Karpas-422 (cell line): ENCODE measurements around the gene SAFB2. TPM values are rescaled to one million over a fixed set of nuclear protein-coding genes. Genes with fewer than 3 reads are reported as not detected.

Experiments
- DNase-seq: peaks from one replicate; pipeline ENCODE4 v3.0.0-alpha.2; 2015
- H2AFZ ChIP-seq: fragments of 200-600 bp; sonication (generic); 2 replicates; pipeline ENCODE4 v1.6.1; 2014; ENCODE audit warnings: antibody characterized with exemption, low read length, mixed read lengths
- H3K27ac ChIP-seq: fragments of 200-600 bp; sonication (generic); 2 replicates; pipeline ENCODE4 v1.5.1; 2014; ENCODE audit warnings: mild to moderate bottlenecking, low read length, moderate library complexity
- H3K27me3 ChIP-seq: fragments of 200-600 bp; sonication (generic); 2 replicates; pipeline ENCODE4 v1.6.1; 2014; ENCODE audit warnings: low read length, mixed read lengths
- H3K36me3 ChIP-seq: fragments of 200-600 bp; sonication (generic); 2 replicates; pipeline ENCODE4 v1.6.1; 2014; ENCODE audit warnings: low read length, mixed read lengths; ENCODE audit not compliant: insufficient read depth
- H3K4me1 ChIP-seq: fragments of 200-600 bp; sonication (generic); 2 replicates; pipeline ENCODE4 v1.6.1; 2014; ENCODE audit warnings: mild to moderate bottlenecking, low read length, mixed read lengths
- H3K4me2 ChIP-seq: fragments of 200-600 bp; sonication (generic); 2 replicates; pipeline ENCODE4 v1.6.1; 2014; ENCODE audit warnings: low read length, low read depth, mild to moderate bottlenecking; ENCODE audit not compliant: poor library complexity, severe bottlenecking
- H3K4me3 ChIP-seq: fragments of 200-600 bp; sonication (generic); 2 replicates; pipeline ENCODE4 v1.5.1; 2014; ENCODE audit warnings: mild to moderate bottlenecking, antibody characterized with exemption, low read length, mixed read lengths
- H3K79me2 ChIP-seq: fragments of 200-600 bp; sonication (generic); 2 replicates; pipeline ENCODE4 v1.6.1; 2014; ENCODE audit warnings: mild to moderate bottlenecking, low read length, mixed read lengths
- H3K9ac ChIP-seq: fragments of 200-600 bp; sonication (generic); 2 replicates; pipeline ENCODE4 v1.6.0; 2014; ENCODE audit warnings: low read length
- H3K9me2 ChIP-seq: fragments of 200-600 bp; sonication (generic), shearing (Covaris generic); replicated peaks from 2 replicates; pipeline ENCODE4 v1.6.0; 2014; ENCODE audit warnings: mild to moderate bottlenecking, low read length, moderate library complexity; ENCODE audit not compliant: insufficient read depth
- H3K9me3 ChIP-seq: fragments of 300-700, 200-600 bp; sonication (generic); 2 replicates; pipeline ENCODE4 v1.6.1; 2014; ENCODE audit warnings: low read length, mixed read lengths
- H4K20me1 ChIP-seq: fragments of 200-600 bp; sonication (generic); 2 replicates; pipeline ENCODE4 v1.6.1; 2014; ENCODE audit warnings: mild to moderate bottlenecking, antibody characterized with exemption, low read length, low read depth; ENCODE audit not compliant: insufficient read depth
- total RNA-seq: library from RNA; depleted of rRNA; stranded (reverse); fragments of >200 nt; shearing (Covaris generic); gene quantifications from 2 replicates; pipeline ENCODE4 v1.2.3, GENCODE V29; 2014; ENCODE audit warnings: low replicate concordance

The SAFB2 gene
- total RNA-seq, 1 experiment from 2014 or later: 40.3 TPM

DNA sequence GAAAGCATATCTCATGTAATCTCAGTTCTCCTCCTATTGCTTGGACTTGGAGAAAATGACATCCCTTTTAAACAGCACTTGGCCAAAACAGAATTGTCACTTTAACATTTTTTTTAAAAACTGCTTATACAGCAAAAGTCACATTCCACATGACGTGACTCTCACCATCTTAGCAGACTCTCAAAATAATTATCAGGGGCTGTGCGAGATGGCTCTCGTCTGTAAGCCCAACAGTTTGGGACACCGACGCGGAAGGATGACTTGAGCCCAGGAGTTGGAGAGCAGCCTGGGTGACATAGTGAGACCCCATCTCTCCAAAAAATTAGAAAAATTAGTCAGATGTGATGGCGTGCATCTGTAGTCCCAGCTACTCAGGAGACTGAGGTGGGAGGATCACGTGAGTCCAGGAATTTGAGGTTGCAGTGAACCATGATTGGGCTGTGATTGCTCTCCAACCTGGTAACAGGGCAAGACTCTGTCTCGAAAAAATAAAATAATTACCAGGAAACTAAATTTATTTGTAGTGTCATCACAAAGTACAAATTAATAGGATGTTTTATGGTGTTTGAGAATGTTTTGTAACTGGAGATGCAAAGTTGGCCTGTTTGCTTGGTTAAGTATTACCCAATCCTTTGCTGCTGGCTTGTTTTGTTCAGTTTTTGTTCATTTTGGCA lies 9.1 kb upstream of the SAFB2 start:
- no peak overlapping the region for H3K4me3 ChIP-seq
- peaks cover 98% of the 10 kb centered on the region for H3K79me2 ChIP-seq
- H3K4me2 ChIP-seq: no peak overlapping the region
- no peaks in the 10 kb centered on the region for H3K9me3 ChIP-seq
- no peaks in the 10 kb centered on the region for H3K27me3 ChIP-seq
- peaks cover 67% of the 10 kb centered on the region for H3K36me3 ChIP-seq
- H3K9me2 ChIP-seq: no peaks in the 10 kb centered on the region
- no peak overlapping the region for H3K27ac ChIP-seq
- H4K20me1 ChIP-seq: peaks cover 89% of the 10 kb centered on the region
- no peak overlapping the region for H3K9ac ChIP-seq
- peaks cover 31% of the 10 kb centered on the region for H3K4me1 ChIP-seq
- no peak for DNase-seq
- no peak overlapping the region for H2AFZ ChIP-seq

DNA sequence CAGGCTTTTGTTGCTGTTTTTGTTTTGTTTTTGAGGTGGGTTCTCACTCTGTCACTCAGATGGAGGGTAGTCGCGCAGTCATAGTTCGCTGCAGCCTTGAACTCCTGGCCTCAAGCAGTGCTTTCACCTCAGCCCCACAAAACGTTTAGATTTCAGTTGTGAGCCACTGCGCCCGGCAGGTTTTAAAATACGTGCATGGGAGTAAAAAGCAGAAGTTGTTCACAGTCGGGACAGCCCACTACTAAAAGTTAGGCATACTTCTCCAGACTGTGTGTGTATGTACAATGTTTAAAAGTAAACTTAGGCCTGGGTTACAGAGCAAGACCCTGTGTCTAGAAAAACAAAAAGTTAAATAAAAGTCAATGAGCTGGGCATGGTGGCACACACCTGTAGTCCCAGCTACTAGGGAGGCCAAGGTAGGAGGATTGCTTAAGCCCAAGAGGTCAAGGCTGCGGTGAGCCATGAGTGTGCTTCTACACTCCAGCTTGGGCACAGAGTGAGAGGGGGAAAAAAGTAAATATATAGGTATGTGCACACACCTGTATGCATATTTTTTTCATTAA lies 6.4 kb upstream of the SAFB2 start:
- Histone ChIP-seq H3K4me2 (no peak overlapping the region), H4K20me1 (peaks cover 90% of the 10 kb centered on the region), H3K9ac (no peak overlapping the region), H3K4me3 (no peak overlapping the region), H3K36me3 (peaks cover 70% of the 10 kb centered on the region), H3K9me3 (no peaks in the 10 kb centered on the region), H3K4me1 (peaks cover 44% of the 10 kb centered on the region), H3K27ac (no peak overlapping the region), H3K79me2 (peaks cover 98% of the 10 kb centered on the region), H3K9me2 (no peaks in the 10 kb centered on the region), H2AFZ (no peak overlapping the region), H3K27me3 (no peaks in the 10 kb centered on the region)
- DNase-seq: no peak

DNA sequence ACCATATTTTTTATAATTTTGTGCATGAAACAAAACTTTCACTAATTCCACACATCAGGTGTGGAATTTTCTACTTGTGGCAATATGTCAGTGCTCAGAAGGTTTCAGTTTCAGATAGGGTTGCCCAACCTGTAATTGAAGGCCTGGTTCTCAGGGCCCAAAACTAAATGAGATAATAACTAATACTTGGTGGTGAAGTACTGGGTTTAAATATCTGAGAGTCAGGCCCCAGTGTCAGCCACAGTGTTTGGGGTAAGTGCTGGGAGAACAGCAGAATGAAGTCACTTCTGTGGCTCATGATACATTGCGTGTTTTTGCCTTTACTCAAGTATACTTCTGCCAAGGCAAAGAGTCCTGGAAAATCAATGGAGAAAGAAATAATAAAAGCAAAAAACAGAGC lies 5.9 kb upstream of the SAFB2 start:
- no peak overlapping the region for H3K9ac ChIP-seq

DNA sequence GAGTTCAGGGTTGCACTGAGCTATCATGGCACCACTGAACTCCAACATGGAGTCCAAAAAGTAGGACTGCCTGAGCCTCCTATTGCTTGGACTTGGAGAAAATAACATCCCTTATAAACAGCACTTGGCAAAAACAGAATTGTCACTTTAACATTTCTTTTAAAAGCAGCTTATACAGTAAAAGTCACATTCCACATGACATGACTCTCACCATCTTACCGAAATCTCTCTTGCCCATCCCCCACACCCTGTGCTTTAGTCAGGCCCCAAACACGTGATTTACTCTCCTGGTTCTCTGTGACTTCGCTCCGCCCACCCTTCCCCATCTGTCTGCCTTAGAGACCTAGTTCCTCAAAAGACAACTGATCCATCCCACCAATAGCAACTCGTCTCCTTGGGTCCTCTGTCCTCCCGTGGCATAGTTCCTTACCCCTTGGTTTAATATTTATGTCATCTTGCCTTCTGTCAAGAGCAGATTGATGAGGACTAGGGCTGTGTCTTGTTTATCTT lies 4.9 kb upstream of the SAFB2 start:
- Histone ChIP-seq H3K9ac (no peak overlapping the region), H3K9me2 (no peaks in the 10 kb centered on the region), H3K9me3 (no peaks in the 10 kb centered on the region), H3K27me3 (no peaks in the 10 kb centered on the region), H4K20me1 (peaks cover 82% of the 10 kb centered on the region), H3K36me3 (peaks cover 59% of the 10 kb centered on the region), H3K79me2 (peaks cover 96% of the 10 kb centered on the region), H3K4me1 (peaks cover 44% of the 10 kb centered on the region), H3K4me3 (no peak overlapping the region), H3K4me2 (peak overlapping the region; percentile 6), H2AFZ (no peak overlapping the region), H3K27ac (no peak overlapping the region)
- peak; percentile 88 for DNase-seq

More for the DNA sequence above, 5.9 kb upstream of the SAFB2 start:
- Histone ChIP-seq H3K27me3 (no peaks in the 10 kb centered on the region), H3K4me3 (no peak overlapping the region), H3K4me1 (peaks cover 44% of the 10 kb centered on the region), H3K4me2 (no peak overlapping the region), H3K79me2 (peaks cover 98% of the 10 kb centered on the region), H3K9me3 (no peaks in the 10 kb centered on the region), H3K9me2 (no peaks in the 10 kb centered on the region), H3K36me3 (peaks cover 67% of the 10 kb centered on the region), H3K27ac (no peak overlapping the region), H2AFZ (no peak overlapping the region), H4K20me1 (peaks cover 92% of the 10 kb centered on the region)
- DNase-seq: no peak

DNA sequence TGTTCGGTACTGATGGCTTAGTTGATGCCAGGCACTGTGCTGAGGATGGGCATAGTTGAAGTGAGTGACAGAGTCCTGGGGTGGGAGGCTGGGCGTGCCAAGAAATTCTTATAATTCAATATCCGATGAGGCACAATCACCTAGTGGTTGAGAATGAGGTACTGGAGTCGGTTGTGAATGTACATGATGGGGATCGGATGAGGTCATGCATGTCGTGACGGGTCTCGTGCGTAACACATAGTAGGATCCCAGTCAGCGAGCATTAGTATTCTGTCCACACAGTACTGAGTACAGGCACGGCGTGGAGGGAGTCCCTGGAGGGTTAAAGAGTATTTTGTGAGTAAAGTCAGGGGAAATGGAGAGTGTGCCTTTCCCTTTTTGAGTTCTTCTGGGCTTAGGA lies 3.1 kb upstream of the SAFB2 start:
- Histone ChIP-seq H3K27me3 (no peaks in the 10 kb centered on the region), H3K79me2 (peaks cover 96% of the 10 kb centered on the region), H3K36me3 (peaks cover 57% of the 10 kb centered on the region), H3K27ac (no peak overlapping the region), H3K9ac (peak overlapping the region; percentile 99; the same call in 1 of the 2 replicates), H3K4me3 (peak overlapping the region; percentile 96; the same call in 1 of the 2 replicates), H3K4me1 (peaks cover 53% of the 10 kb centered on the region), H3K4me2 (peak overlapping the region; percentile 96), H3K9me2 (no peaks in the 10 kb centered on the region), H3K9me3 (no peaks in the 10 kb centered on the region), H4K20me1 (peaks cover 80% of the 10 kb centered on the region), H2AFZ (no peak overlapping the region)
- no peak for DNase-seq

DNA sequence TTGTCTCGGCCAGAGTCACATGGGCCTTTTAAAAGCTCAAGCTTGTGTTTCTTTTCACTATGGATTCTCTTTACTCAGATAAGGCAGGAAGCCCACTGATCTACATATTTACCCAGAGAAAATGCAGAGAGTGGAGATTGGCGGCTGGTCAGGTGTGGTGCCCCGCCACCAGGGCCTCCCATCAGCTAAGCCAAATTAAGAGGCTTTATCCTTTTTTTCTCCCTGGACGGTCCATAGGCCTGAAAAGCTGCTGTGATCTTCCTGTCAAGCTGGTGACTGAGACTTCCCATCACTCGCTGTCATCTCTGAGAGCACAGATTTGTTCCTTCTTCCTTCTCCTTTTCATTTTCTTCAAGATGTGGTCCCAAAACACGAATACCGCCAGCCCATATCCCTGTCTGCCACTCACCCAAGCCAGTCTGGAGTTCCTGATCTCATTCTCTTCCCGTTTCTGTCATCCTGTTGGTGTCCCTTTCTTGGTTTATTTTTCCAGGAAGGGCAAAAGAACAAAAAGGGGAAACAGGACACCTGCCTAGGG lies 2.2 kb upstream of the SAFB2 start:
- no peak overlapping the region for H2AFZ ChIP-seq
- H3K27ac ChIP-seq: peak overlapping the region; percentile 76
- H3K4me3 ChIP-seq: peak overlapping the region; percentile 96
- H3K27me3 ChIP-seq: no peaks in the 10 kb centered on the region
- DNase-seq: no peak
- H4K20me1 ChIP-seq: peaks cover 74% of the 10 kb centered on the region
- H3K36me3 ChIP-seq: peaks cover 60% of the 10 kb centered on the region
- peaks cover 62% of the 10 kb centered on the region for H3K4me1 ChIP-seq
- no peaks in the 10 kb centered on the region for H3K9me3 ChIP-seq
- H3K4me2 ChIP-seq: peak overlapping the region; percentile 96
- peak overlapping the region; percentile 99 for H3K9ac ChIP-seq
- no peaks in the 10 kb centered on the region for H3K9me2 ChIP-seq
- peaks cover 97% of the 10 kb centered on the region for H3K79me2 ChIP-seq

DNA sequence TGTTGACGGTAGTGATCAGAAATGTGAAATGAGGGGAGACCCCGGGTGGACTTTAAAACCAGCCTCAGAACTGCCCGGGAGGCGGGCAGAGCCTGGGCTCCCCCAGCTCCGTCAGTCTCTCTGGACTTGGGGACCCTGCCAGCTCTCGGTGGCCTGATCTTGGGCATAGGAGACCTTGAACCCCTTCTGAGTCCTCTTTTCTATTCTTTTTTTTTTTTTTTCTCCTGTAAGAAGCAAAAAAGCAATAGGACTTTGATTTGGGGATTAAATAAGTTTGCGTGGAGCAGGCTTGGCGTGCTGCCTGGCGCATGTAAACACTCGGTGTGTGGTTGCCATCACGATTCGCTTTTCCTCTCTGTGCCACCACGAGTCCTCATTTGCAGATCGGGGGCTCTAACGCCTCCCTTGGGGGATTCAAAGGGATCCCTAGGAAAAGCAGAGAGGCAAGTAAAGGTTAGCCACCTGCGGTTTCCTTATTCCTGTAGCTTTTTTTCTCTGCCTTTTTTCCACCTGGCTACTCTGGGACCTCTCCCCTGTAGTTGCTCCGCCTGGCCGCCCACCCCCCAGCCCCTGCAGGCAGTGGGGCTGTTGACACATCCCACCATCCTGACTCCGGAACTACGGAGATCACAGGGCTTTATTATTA lies 1.6 kb upstream of the SAFB2 start:
- no peaks in the 10 kb centered on the region for H3K9me3 ChIP-seq
- peak overlapping the region; percentile 99 for H3K9ac ChIP-seq
- peaks cover 97% of the 10 kb centered on the region for H3K79me2 ChIP-seq
- H4K20me1 ChIP-seq: peaks cover 70% of the 10 kb centered on the region
- DNase-seq: peak; percentile 64
- H3K27ac ChIP-seq: peak overlapping the region; percentile 76
- no peaks in the 10 kb centered on the region for H3K9me2 ChIP-seq
- H3K4me3 ChIP-seq: peak overlapping the region; percentile 96
- H3K27me3 ChIP-seq: no peaks in the 10 kb centered on the region
- peak overlapping the region; percentile 96 for H3K4me2 ChIP-seq
- no peak overlapping the region for H2AFZ ChIP-seq
- H3K36me3 ChIP-seq: peaks cover 58% of the 10 kb centered on the region
- peaks cover 62% of the 10 kb centered on the region for H3K4me1 ChIP-seq
